ENCODE results near the gene SPATA32.

The SPATA32 gene

DNA sequence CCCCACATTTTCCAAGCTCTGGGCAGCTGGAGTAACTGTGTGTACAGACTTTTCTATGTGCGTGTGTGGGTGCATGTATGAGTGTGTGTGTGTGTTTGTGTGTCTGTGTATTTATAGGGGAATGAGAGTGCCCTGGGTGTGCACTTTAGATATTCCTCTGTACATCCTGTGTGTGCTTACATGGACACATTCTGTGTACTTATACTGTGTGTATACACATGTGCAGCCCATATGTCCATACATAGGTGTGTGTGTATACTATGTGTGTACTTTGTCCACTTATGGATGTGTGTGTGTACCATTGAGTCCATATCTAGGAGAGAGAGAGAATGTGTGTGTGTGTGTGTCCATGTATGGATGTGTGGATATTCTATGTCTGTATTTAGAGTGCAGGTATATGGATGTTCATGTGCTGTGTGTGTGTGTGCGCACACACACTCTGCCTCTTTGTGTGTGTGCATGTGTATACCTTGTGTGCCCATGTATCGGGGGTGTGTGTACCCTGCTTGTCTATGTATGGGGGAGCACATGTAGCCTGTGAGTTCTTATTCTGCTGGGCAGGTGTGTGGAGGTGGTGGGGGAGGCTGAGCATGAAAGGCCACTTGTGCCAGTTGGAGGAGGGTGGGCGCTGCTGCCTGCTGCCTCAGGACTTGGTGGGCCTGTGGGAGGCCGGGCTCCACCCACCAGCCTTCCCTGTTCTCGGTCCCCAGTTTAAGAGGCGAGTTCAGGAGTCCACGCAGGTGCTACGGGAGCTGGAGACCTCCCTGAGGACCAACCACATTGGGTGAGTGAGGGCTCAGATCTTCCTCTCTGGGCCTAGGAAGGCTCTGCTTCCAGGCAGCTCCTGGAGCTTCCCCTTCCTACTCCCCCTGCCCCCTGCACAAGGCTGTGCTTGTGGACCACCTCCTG, 29.1 kb downstream of the SPATA32 start:
- TF ChIP-seq Cebpa-rat (IDR thresholded peaks at IDR 0.05): no peak
- Histone ChIP-seq H3K27ac (peak overlapping the region; percentile 32; the same call in 1 of the 2 replicates), H3K36me3 (peaks cover 52% of the 10 kb centered on the region)

DNA sequence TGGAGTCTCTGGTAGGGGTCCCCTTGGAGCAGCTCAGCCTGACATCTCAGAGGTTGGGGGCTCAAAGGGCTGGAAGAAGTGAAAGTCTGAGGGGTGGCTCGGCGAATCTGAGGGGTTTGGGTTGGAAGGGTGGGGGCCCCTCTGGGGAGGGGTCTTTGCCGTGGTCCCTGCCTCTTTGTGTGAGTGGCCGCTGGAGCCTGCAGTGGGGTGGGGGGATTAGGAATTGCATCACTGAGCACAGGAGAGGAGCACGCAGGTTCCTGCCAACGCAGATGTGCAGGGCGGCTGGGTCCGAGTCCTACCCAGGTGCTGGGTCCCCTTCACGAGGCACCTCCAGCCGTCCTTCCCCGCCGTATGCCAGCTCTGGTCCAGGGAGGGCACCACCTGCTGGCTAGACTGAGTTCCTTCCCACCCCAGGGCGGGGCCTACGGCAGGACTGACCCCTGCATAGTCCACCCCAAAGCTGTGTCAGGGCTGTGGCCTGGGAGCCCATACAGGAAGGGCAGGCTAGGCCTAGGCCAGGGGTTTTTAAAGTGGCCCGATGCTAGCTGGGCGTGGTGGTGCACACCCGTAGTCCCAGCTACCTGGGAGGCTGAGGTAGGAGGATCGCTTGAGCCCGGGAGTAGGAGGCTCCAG, 30.3 kb downstream of the SPATA32 start:
- Histone ChIP-seq H3K4me3 (0 out of 2 replicates have a peak overlapping the region, but pooled peaks have one; percentile 14), H3K9ac (peak overlapping the region; percentile 90; the same call in 1 of the 2 replicates), H3K36me3 (peaks cover 40% of the 10 kb centered on the region), H3K27me3 (no peaks in the 10 kb centered on the region), H3K4me1 (peaks cover 95% of the 10 kb centered on the region), H4K20me1 (peaks cover 74% of the 10 kb centered on the region), H3K4me2 (peak overlapping the region; percentile 98), H3K9me3 (no peaks in the 10 kb centered on the region), H3K27ac (peak overlapping the region; percentile 94)
- no peak for TF ChIP-seq Cebpa-rat (IDR thresholded peaks at IDR 0.05)

More for the DNA sequence above, 29.1 kb downstream of the SPATA32 start:
- Histone ChIP-seq H4K20me1 (peaks cover 81% of the 10 kb centered on the region), H3K4me2 (peak overlapping the region; percentile 21; the same call in 1 of the 2 replicates), H3K9me3 (no peaks in the 10 kb centered on the region), H3K27me3 (no peaks in the 10 kb centered on the region), H3K4me1 (peaks cover 84% of the 10 kb centered on the region), H3K9ac (peak overlapping the region; percentile 27; the same call in 1 of the 2 replicates), H3K4me3 (no peak overlapping the region)

DNA sequence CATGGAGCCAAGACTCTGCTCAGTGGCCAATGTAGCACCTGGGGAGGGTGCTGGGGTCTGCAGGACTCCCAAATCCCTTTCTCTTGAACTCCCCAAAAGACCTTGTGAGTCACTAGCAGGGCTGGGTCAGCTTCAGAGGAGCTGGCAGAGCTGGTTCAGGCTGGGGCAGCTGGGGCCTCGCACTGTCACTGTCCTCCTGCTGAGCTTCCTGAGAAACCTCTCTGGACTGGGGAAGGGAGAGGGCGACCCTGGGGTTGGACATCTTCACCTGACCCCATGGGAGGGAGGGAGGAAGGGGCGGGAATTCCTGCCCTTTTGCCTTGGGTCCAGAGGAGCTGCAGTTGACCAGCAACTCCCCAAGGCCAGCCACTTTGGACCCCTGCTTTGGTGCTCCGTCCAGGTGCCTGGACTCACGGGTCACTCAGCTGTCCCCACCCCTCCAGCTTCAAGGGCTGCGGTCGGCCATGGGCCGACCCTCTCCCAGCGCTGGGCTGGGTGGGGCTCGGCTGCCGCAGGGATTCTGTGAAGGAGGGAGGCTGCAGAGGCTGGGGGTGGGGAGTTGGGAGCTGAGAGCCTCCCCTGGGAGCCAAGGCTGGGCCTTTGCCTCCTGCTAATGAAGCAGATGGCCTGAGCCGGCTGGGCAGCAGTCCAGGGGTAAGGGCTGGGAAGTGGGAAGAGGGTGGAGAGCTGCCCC, 31.0 kb downstream of the SPATA32 start:
- peak overlapping the region; percentile 98 for H3K4me2 ChIP-seq
- peaks cover 69% of the 10 kb centered on the region for H4K20me1 ChIP-seq
- no peaks in the 10 kb centered on the region for H3K27me3 ChIP-seq
- H3K27ac ChIP-seq: peak overlapping the region; percentile 94
- TF ChIP-seq Cebpa-rat (IDR thresholded peaks at IDR 0.05): no peak
- peaks cover 100% of the 10 kb centered on the region for H3K4me1 ChIP-seq
- H3K9me3 ChIP-seq: no peaks in the 10 kb centered on the region
- H3K36me3 ChIP-seq: peaks cover 33% of the 10 kb centered on the region
- H3K9ac ChIP-seq: peak overlapping the region; percentile 90
- H3K4me3 ChIP-seq: 0 out of 2 replicates have a peak overlapping the region, but pooled peaks have one; percentile 14

DNA sequence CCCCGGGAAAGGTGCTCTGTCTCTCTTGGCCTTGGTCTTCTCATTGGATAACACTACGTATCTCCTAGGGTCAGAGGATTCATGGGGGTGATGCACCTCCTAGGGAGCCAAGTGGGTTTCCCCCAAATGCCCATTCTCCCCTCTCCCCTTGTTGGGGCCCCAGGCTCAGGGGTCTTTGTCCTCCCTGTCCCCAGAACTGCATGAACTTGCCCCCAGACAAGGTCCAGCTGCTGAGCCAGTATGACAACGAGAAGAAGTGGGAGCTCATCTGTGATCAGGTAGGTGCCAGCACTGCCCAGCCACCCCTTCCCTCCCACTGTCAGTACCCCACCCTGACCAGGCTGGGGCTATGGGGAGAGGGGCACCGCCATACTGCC, 31.5 kb downstream of the SPATA32 start:
- no peak for TF ChIP-seq Cebpa-rat (IDR thresholded peaks at IDR 0.05)
- Histone ChIP-seq H3K36me3 (peaks cover 29% of the 10 kb centered on the region), H3K4me1 (peaks cover 100% of the 10 kb centered on the region), H3K9me3 (no peaks in the 10 kb centered on the region), H3K4me2 (peak overlapping the region; percentile 98), H3K4me3 (peak overlapping the region; percentile 83; the same call in 1 of the 2 replicates), H3K27me3 (no peaks in the 10 kb centered on the region), H4K20me1 (peaks cover 63% of the 10 kb centered on the region), H3K27ac (peak overlapping the region; percentile 94), H3K9ac (peak overlapping the region; percentile 90)

DNA sequence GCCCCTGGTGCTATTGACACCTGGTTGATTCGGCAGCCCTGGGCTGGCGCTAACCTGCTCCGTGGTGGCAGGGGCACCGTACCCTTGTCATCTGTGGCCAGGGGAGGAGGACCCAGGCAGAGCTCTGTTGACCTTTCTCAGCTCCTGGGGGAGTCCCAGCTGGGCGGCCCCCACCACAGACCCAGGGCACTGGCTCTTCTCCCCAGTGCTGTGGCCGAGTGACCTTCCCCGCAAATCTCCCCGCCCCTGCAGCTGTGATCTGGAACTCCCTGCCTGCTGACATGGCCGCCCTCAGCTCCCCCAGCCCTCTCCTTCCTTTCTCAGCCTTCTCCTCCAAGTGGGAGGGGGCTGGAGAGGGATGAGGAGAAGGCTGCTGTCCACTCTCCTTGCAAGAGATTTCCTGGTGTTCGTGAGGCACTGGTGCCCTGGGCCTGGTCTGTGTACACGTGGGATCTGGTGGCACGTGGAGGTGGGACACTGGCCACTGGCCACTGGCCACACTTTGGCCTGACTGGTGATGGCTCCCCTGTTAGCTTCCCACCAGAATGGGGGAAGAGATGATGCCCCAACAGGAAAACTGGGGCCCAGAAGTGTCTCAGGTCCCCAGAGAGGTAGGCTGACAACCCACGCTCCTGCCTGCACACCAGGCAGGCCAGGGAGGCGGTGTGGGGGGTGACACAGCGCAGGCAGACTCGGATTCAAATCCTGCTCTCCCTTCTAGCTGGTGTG, 32.0 kb downstream of the SPATA32 start:
- H3K27me3 ChIP-seq: no peaks in the 10 kb centered on the region
- H3K4me1 ChIP-seq: peaks cover 100% of the 10 kb centered on the region
- H3K9me3 ChIP-seq: no peaks in the 10 kb centered on the region
- peak overlapping the region; percentile 94 for H3K27ac ChIP-seq
- no peak for TF ChIP-seq Cebpa-rat (IDR thresholded peaks at IDR 0.05)
- peaks cover 23% of the 10 kb centered on the region for H3K36me3 ChIP-seq
- peaks cover 58% of the 10 kb centered on the region for H4K20me1 ChIP-seq
- peak overlapping the region; percentile 83 for H3K4me3 ChIP-seq
- H3K4me2 ChIP-seq: peak overlapping the region; percentile 98
- H3K9ac ChIP-seq: peak overlapping the region; percentile 90

DNA sequence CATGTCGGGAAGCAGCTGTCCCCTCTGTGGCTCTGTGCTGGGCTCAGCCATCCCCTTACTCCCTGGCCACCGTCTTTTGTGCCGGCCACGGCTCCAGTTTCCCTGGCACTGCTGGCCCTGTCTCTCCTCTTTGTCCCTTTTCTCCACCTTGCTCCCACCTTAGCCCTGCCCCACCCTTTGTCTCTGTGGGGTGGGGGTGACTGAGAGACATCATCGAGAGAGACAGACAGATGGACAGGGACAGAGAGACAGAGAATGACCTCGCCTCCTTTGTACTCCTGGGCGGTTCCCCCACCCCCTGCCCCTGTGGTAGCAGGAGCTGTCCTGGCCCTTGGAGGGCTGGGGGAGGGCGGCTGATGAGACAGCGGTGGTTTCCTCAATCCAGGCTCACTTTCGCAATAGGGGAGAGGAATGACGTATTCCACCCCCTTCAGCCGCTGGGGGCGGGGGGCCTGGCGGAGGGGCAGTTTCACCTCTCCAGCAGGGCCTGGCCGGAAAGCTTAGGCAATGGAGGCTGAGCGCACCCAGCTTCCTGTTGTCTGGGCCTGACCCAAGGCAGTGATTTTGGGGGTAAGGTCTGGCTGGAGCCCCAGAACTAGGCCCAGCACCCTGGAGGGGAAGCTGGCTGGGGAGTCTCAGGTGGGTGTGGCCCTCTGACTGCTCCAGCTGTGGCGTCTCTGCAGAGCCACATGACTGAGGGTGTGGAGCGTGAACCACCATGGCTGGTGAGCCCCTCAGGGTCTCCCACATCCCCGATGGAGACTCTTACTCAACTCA, 32.9 kb downstream of the SPATA32 start:
- H3K27ac ChIP-seq: peak overlapping the region; percentile 94
- H3K36me3 ChIP-seq: peaks cover 20% of the 10 kb centered on the region
- H4K20me1 ChIP-seq: peaks cover 49% of the 10 kb centered on the region
- peaks cover 100% of the 10 kb centered on the region for H3K4me1 ChIP-seq
- H3K9me3 ChIP-seq: no peaks in the 10 kb centered on the region
- H3K4me3 ChIP-seq: peak overlapping the region; percentile 83
- H3K27me3 ChIP-seq: no peaks in the 10 kb centered on the region
- peak overlapping the region; percentile 98 for H3K4me2 ChIP-seq
- TF ChIP-seq Cebpa-rat (IDR thresholded peaks at IDR 0.05): peak; percentile 99
- H3K9ac ChIP-seq: peak overlapping the region; percentile 90

DNA sequence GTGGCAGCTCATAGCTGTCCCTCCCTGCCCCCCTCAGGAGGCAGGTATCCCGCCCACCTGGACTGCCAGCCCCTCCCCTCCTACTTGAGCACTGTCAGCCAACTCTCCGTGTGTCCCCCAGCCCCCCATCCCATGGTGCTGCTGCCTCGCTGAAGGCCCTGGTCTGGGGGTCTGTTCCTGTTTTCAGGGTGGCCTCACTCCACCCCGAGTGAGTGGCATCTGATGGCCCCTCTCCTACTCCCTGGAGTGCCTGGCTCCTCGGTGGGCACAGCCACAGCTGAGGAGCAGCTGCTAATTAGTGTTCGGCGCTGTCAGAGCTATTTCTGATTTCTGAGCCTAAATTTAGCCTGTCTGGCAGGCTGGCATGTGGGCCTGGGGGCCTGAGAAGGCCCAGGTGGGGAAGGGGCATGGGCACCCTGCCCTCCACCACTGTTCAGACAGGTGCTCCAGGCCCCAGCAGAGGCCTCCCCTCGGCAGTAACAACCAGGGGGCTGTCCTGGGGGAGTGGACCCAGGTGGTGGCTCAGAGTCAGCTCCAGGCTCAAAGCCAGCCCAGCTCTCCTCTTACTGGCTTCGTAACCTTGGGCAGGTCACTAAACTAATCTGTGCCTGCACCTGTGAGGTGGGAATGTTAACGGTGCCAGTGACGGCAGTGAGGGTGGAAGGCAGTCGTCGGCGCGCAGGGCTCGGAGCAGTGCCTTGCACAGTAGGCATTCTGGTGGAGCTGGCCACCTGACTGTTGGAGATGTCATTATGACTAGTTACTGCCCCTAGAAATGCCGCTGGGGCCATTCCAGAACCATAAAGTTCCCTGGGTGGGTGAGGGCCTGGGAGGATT, 33.8 kb downstream of the SPATA32 start:
- Histone ChIP-seq H3K36me3 (peaks cover 12% of the 10 kb centered on the region), H3K4me2 (peak overlapping the region; percentile 98), H3K27ac (peak overlapping the region; percentile 94), H3K9ac (peak overlapping the region; percentile 90), H3K27me3 (no peaks in the 10 kb centered on the region), H4K20me1 (peaks cover 41% of the 10 kb centered on the region), H3K4me3 (peak overlapping the region; percentile 83), H3K9me3 (no peaks in the 10 kb centered on the region), H3K4me1 (peaks cover 100% of the 10 kb centered on the region)
- no peak for TF ChIP-seq Cebpa-rat (IDR thresholded peaks at IDR 0.05)

All from BLaER1 (cell line).